Activated T-cell treated with anti-CD3 and anti-CD28 coated beads, Interleukin-2, amount 50 U/mL, for 48 hours (primary cell): ENCODE data around the gene FKBP1A.

ENCODE experiments used
- DNase-seq, 2 experiments: peaks; one replicate each; pipeline ENCODE4 v3.0.0-alpha.2; 2020

FKBP1A gene

GRCh38 chr20:1331801-1332453, 60.9 kb downstream of the FKBP1A start:
- peak; percentile 10 to 12 for DNase-seq

GRCh38 chr20:1331101-1331500, 61.8 kb downstream of the FKBP1A start:
- peak in 1 of 2 experiments; percentile 7 for DNase-seq

GRCh38 chr20:1330075-1330830, 62.6 kb downstream of the FKBP1A start:
- DNase-seq: peak; percentile 25 to 36

GRCh38 chr20:1328680-1329330, 64.0 kb downstream of the FKBP1A start, which contains the start of gene SDCBP2:
TSS of gene SDCBP2 (minus strand) at chr20:1329139. CDS start at chr20:1320416, 8,723 bp downstream.
- peak; percentile 12 to 13 for DNase-seq

GRCh38 chr20:1327827-1328679, 64.8 kb downstream of the FKBP1A start:
- peak; percentile 16 for DNase-seq

GRCh38 chr20:1327241-1327653, 65.6 kb downstream of the FKBP1A start:
- peak; percentile 33 to 38 for DNase-seq

- peak; percentile 17 for DNase-seq
These were observed 66.6 kb downstream of the FKBP1A start for GRCh38 chr20:1326031-1326930.

- peak; percentile 99 for DNase-seq
These were observed 67.5 kb downstream of the FKBP1A start for GRCh38 chr20:1325173-1326030.

- peak; percentile 43 to 44 for DNase-seq
These were observed 68.2 kb downstream of the FKBP1A start for GRCh38 chr20:1324598-1325172.

- no peak for DNase-seq
These were observed 68.8 kb downstream of the FKBP1A start for GRCh38 chr20:1323830-1324597.

- no peak for DNase-seq
These were observed 69.6 kb downstream of the FKBP1A start for GRCh38 chr20:1323256-1323655.

GRCh38 chr20:1322511-1323245, 70.2 kb downstream of the FKBP1A start:
- DNase-seq: no peak

GRCh38 chr20:1321654-1321939, 71.3 kb downstream of the FKBP1A start:
- no peak for DNase-seq

- DNase-seq: no peak
These were observed 71.8 kb downstream of the FKBP1A start for GRCh38 chr20:1320902-1321653.

- DNase-seq: no peak
These were observed 72.8 kb downstream of the FKBP1A start for GRCh38 chr20:1320016-1320415.

- DNase-seq: no peak
These were observed 73.4 kb downstream of the FKBP1A start for GRCh38 chr20:1319462-1319861.

GRCh38 chr20:1319051-1319450, 73.8 kb downstream of the FKBP1A start:
- no peak for DNase-seq
